ENCODE measurements around the gene PPP2R1A.
"Not testable (repeated sequence)": the region's sequence is repeated elsewhere in the genome, so short reads cannot be mapped to it uniquely, and the experiment has no call there.

The PPP2R1A gene

GRCh38 chr19:52200755-52201391 is 11.0 kb downstream of the PPP2R1A start:
- POLR2A ChIA-PET = interaction anchor here (0.7 kb wide), 1 partner anchor 426 kb away, joined by 4 read pairs; no protein-coding TSS in a partner anchor
- not testable (repeated sequence) for H3K27ac ChIP-seq (ENCODE audit: insufficient read depth in 1 of 2, low read depth in 1 of 2, low read length in 2 of 2, poor library complexity in 1 of 2, severe bottlenecking in 2 of 2)

GRCh38 chr19:52206481-52206880 is 16.6 kb downstream of the PPP2R1A start:
- CTCF ChIA-PET = no interaction called here
- H3K4me1 ChIP-seq (ENCODE audit: control extremely low read depth in 1 of 4, control insufficient read depth in 4 of 4, insufficient read depth in 4 of 4, low read length in 3 of 4) = no peaks in the 10 kb centered on the region
- H3K36me3 ChIP-seq (ENCODE audit: control insufficient read depth in 4 of 4, insufficient read depth in 4 of 4, low read length in 3 of 4) = peaks cover 43 to 92% (median 76%) of the 10 kb centered on the region in 4 experiments
- H3K27ac ChIP-seq (ENCODE audit: insufficient read depth in 1 of 2, low read depth in 1 of 2, low read length in 2 of 2, poor library complexity in 1 of 2, severe bottlenecking in 2 of 2) = no peak overlapping the region
- DNase-seq = no peak
- POLR2A ChIA-PET = no interaction called here
- H3K4me3 ChIP-seq (ENCODE audit: control insufficient read depth in 1 of 7, extremely low read depth in 1 of 7, insufficient read depth in 4 of 7, low read depth in 2 of 7, low read length in 6 of 7) = no peak overlapping the region
- WGBS (ENCODE audit: insufficient coverage) = 98% methylated on average over 4 of the region's 5 CpGs
- H3K9me3 ChIP-seq (ENCODE audit: control extremely low read depth in 1 of 5, control insufficient read depth in 4 of 5, insufficient read depth in 2 of 5, low read depth in 1 of 5, low read length in 4 of 5) = no peaks in the 10 kb centered on the region
- no peaks in the 10 kb centered on the region for H3K27me3 ChIP-seq (replicated peaks in 2 of 5; ENCODE audit: control insufficient read depth in 4 of 5, insufficient read depth in 5 of 5, low read length in 4 of 5)

More at GRCh38 chr19:52200755-52201391, 11.0 kb downstream of the PPP2R1A start:
- H3K4me3 ChIP-seq (ENCODE audit: control insufficient read depth in 1 of 7, extremely low read depth in 1 of 7, insufficient read depth in 4 of 7, low read depth in 2 of 7, low read length in 6 of 7); DNase-seq; H3K27me3 ChIP-seq (replicated peaks in 2 of 5; ENCODE audit: control insufficient read depth in 4 of 5, insufficient read depth in 5 of 5, low read length in 4 of 5); CTCF ChIA-PET; H3K9me3 ChIP-seq (ENCODE audit: control extremely low read depth in 1 of 5, control insufficient read depth in 4 of 5, insufficient read depth in 2 of 5, low read depth in 1 of 5, low read length in 4 of 5); H3K4me1 ChIP-seq (ENCODE audit: control extremely low read depth in 1 of 4, control insufficient read depth in 4 of 4, insufficient read depth in 4 of 4, low read length in 3 of 4): not testable (repeated sequence)
- WGBS (ENCODE audit: insufficient coverage) = 98% methylated on average over 13 of the region's 17 CpGs
- peaks cover 46 to 91% (median 67%) of the 10 kb centered on the region in 4 experiments for H3K36me3 ChIP-seq (ENCODE audit: control insufficient read depth in 4 of 4, insufficient read depth in 4 of 4, low read length in 3 of 4)

- no peaks in the 10 kb centered on the region for H3K4me1 ChIP-seq (ENCODE audit: control extremely low read depth in 1 of 4, control insufficient read depth in 4 of 4, insufficient read depth in 4 of 4, low read length in 3 of 4)
- H3K36me3 ChIP-seq (ENCODE audit: control insufficient read depth in 4 of 4, insufficient read depth in 4 of 4, low read length in 3 of 4) = peaks cover 19 to 92% (median 76%) of the 10 kb centered on the region in 4 experiments
- H3K27me3 ChIP-seq (replicated peaks in 2 of 5; ENCODE audit: control insufficient read depth in 4 of 5, insufficient read depth in 5 of 5, low read length in 4 of 5) = no peaks in the 10 kb centered on the region
- no peak for DNase-seq
- H3K9me3 ChIP-seq (ENCODE audit: control extremely low read depth in 1 of 5, control insufficient read depth in 4 of 5, insufficient read depth in 2 of 5, low read depth in 1 of 5, low read length in 4 of 5) = no peaks in the 10 kb centered on the region
- 98% methylated on average over 19 of the region's 20 CpGs for WGBS (ENCODE audit: insufficient coverage)
- ChIA-PET CTCF (no interaction called here), POLR2A (no interaction called here)
- no peak overlapping the region for H3K27ac ChIP-seq (ENCODE audit: insufficient read depth in 1 of 2, low read depth in 1 of 2, low read length in 2 of 2, poor library complexity in 1 of 2, severe bottlenecking in 2 of 2)
- H3K4me3 ChIP-seq (ENCODE audit: control insufficient read depth in 1 of 7, extremely low read depth in 1 of 7, insufficient read depth in 4 of 7, low read depth in 2 of 7, low read length in 6 of 7) = no peak overlapping the region
These were observed 21.4 kb downstream of the PPP2R1A start for GRCh38 chr19:52211203-52211602.

- DNase-seq = no peak
- Histone ChIP-seq H3K9me3 (ENCODE audit: control extremely low read depth in 1 of 5, control insufficient read depth in 4 of 5, insufficient read depth in 2 of 5, low read depth in 1 of 5, low read length in 4 of 5) (no peaks in the 10 kb centered on the region), H3K4me3 (ENCODE audit: control insufficient read depth in 1 of 7, extremely low read depth in 1 of 7, insufficient read depth in 4 of 7, low read depth in 2 of 7, low read length in 6 of 7) (no peak overlapping the region), H3K27me3 (replicated peaks in 2 of 5; ENCODE audit: control insufficient read depth in 4 of 5, insufficient read depth in 5 of 5, low read length in 4 of 5) (no peaks in the 10 kb centered on the region), H3K27ac (ENCODE audit: insufficient read depth in 1 of 2, low read depth in 1 of 2, low read length in 2 of 2, poor library complexity in 1 of 2, severe bottlenecking in 2 of 2) (no peak overlapping the region), H3K36me3 (ENCODE audit: control insufficient read depth in 4 of 4, insufficient read depth in 4 of 4, low read length in 3 of 4) (peaks cover 15 to 94% (median 74%) of the 10 kb centered on the region in 4 experiments), H3K4me1 (ENCODE audit: control extremely low read depth in 1 of 4, control insufficient read depth in 4 of 4, insufficient read depth in 4 of 4, low read length in 3 of 4) (no peaks in the 10 kb centered on the region)
- WGBS (ENCODE audit: insufficient coverage) = 97% methylated on average over 6 of the region's 11 CpGs
- ChIA-PET POLR2A (no interaction called here), CTCF (interaction anchor here (0.6 kb wide), 1 partner anchor 50 kb away, joined by 3 read pairs; no protein-coding TSS in a partner anchor)
These were observed 22.2 kb downstream of the PPP2R1A start for GRCh38 chr19:52211926-52212571.

- POLR2A ChIA-PET = no interaction called here
- no peak overlapping the region for H3K4me3 ChIP-seq (ENCODE audit: control insufficient read depth in 1 of 7, extremely low read depth in 1 of 7, insufficient read depth in 4 of 7, low read depth in 2 of 7, low read length in 6 of 7)
These were observed 22.9 kb downstream of the PPP2R1A start for GRCh38 chr19:52212572-52213255.

GRCh38 chr19:52214241-52214640 is 24.4 kb downstream of the PPP2R1A start:
- Histone ChIP-seq H3K27me3 (replicated peaks in 2 of 5; ENCODE audit: control insufficient read depth in 4 of 5, insufficient read depth in 5 of 5, low read length in 4 of 5) (no peaks in the 10 kb centered on the region), H3K4me3 (ENCODE audit: control insufficient read depth in 1 of 7, extremely low read depth in 1 of 7, insufficient read depth in 4 of 7, low read depth in 2 of 7, low read length in 6 of 7) (no peak overlapping the region), H3K4me1 (ENCODE audit: control extremely low read depth in 1 of 4, control insufficient read depth in 4 of 4, insufficient read depth in 4 of 4, low read length in 3 of 4) (no peaks in the 10 kb centered on the region), H3K36me3 (ENCODE audit: control insufficient read depth in 4 of 4, insufficient read depth in 4 of 4, low read length in 3 of 4) (peaks cover 15 to 96% (median 75%) of the 10 kb centered on the region in 4 experiments), H3K9me3 (ENCODE audit: control extremely low read depth in 1 of 5, control insufficient read depth in 4 of 5, insufficient read depth in 2 of 5, low read depth in 1 of 5, low read length in 4 of 5) (no peaks in the 10 kb centered on the region), H3K27ac (ENCODE audit: insufficient read depth in 1 of 2, low read depth in 1 of 2, low read length in 2 of 2, poor library complexity in 1 of 2, severe bottlenecking in 2 of 2) (no peak overlapping the region)
- ChIA-PET POLR2A (interaction anchor here (0.6 kb wide), 1 partner anchor 25 kb away, joined by 3 read pairs; the partner anchor contains the start of gene PPP2R1A), CTCF (no interaction called here)
- no peak for DNase-seq
- 100% methylated on average over 5 of the region's 5 CpGs for WGBS (ENCODE audit: insufficient coverage)

More at GRCh38 chr19:52212572-52213255, 22.9 kb downstream of the PPP2R1A start:
- no peak overlapping the region for H3K27ac ChIP-seq (ENCODE audit: insufficient read depth in 1 of 2, low read depth in 1 of 2, low read length in 2 of 2, poor library complexity in 1 of 2, severe bottlenecking in 2 of 2)
- H3K36me3 ChIP-seq (ENCODE audit: control insufficient read depth in 4 of 4, insufficient read depth in 4 of 4, low read length in 3 of 4) = peaks cover 12 to 94% (median 71%) of the 10 kb centered on the region in 4 experiments
- H3K27me3 ChIP-seq (replicated peaks in 2 of 5; ENCODE audit: control insufficient read depth in 4 of 5, insufficient read depth in 5 of 5, low read length in 4 of 5) = no peaks in the 10 kb centered on the region
- CTCF ChIA-PET = interaction anchor here (0.6 kb wide), 1 partner anchor 51 kb away, joined by 3 read pairs; no protein-coding TSS in a partner anchor
- no peak for DNase-seq
- WGBS (ENCODE audit: insufficient coverage) = 97% methylated on average over 25 of the region's 25 CpGs
- no peaks in the 10 kb centered on the region for H3K4me1 ChIP-seq (ENCODE audit: control extremely low read depth in 1 of 4, control insufficient read depth in 4 of 4, insufficient read depth in 4 of 4, low read length in 3 of 4)
- no peaks in the 10 kb centered on the region for H3K9me3 ChIP-seq (ENCODE audit: control extremely low read depth in 1 of 5, control insufficient read depth in 4 of 5, insufficient read depth in 2 of 5, low read depth in 1 of 5, low read length in 4 of 5)

- Histone ChIP-seq H3K9me3 (ENCODE audit: control extremely low read depth in 1 of 5, control insufficient read depth in 4 of 5, insufficient read depth in 2 of 5, low read depth in 1 of 5, low read length in 4 of 5) (no peaks in the 10 kb centered on the region), H3K4me3 (ENCODE audit: control insufficient read depth in 1 of 7, extremely low read depth in 1 of 7, insufficient read depth in 4 of 7, low read depth in 2 of 7, low read length in 6 of 7) (no peak overlapping the region), H3K27me3 (replicated peaks in 2 of 5; ENCODE audit: control insufficient read depth in 4 of 5, insufficient read depth in 5 of 5, low read length in 4 of 5) (no peaks in the 10 kb centered on the region), H3K36me3 (ENCODE audit: control insufficient read depth in 4 of 4, insufficient read depth in 4 of 4, low read length in 3 of 4) (peaks cover 16 to 97% (median 82%) of the 10 kb centered on the region in 4 experiments), H3K27ac (ENCODE audit: insufficient read depth in 1 of 2, low read depth in 1 of 2, low read length in 2 of 2, poor library complexity in 1 of 2, severe bottlenecking in 2 of 2) (no peak overlapping the region), H3K4me1 (ENCODE audit: control extremely low read depth in 1 of 4, control insufficient read depth in 4 of 4, insufficient read depth in 4 of 4, low read length in 3 of 4) (no peaks in the 10 kb centered on the region)
- WGBS (ENCODE audit: insufficient coverage) = 100% methylated on average over 3 of the region's 3 CpGs
- no peak for DNase-seq
- CTCF ChIA-PET = no interaction called here
- POLR2A ChIA-PET = interaction anchor here (1.0 kb wide), 1 partner anchor 11 kb away, joined by 4 read pairs; no protein-coding TSS in a partner anchor
These were observed 26.5 kb downstream of the PPP2R1A start for GRCh38 chr19:52216401-52216800.
